ENCODE data around the gene GPR32.

Gene GPR32

GRCh38 chr19:50785329-50785728 is 15.1 kb downstream of the GPR32 start:
- no peak for DNase-seq

- no peak for DNase-seq
Observed at GRCh38 chr19:50790396-50790795, 20.1 kb downstream of the GPR32 start, which contains the start of gene ACP4. ACP4 (plus strand) TSS chr19:50790415; CDS start chr19:50790415, 0 bp downstream.

GRCh38 chr19:50790922-50791467 is 20.7 kb downstream of the GPR32 start:
- no peak for DNase-seq

GRCh38 chr19:50791594-50792271 is 21.5 kb downstream of the GPR32 start:
- DNase-seq = no peak

- no peak for DNase-seq
Observed at GRCh38 chr19:50792272-50793250, 22.3 kb downstream of the GPR32 start.

GRCh38 chr19:50793558-50794065 is 23.3 kb downstream of the GPR32 start:
- DNase-seq = no peak

GRCh38 chr19:50794074-50794875 is 24.0 kb downstream of the GPR32 start:
- DNase-seq = no peak

- no peak for DNase-seq
Observed at GRCh38 chr19:50794876-50795663, 24.8 kb downstream of the GPR32 start.

GRCh38 chr19:50795664-50796073 is 25.4 kb downstream of the GPR32 start:
- no peak for DNase-seq

GRCh38 chr19:50796128-50796633 is 25.9 kb downstream of the GPR32 start:
- no peak for DNase-seq

- no peak for DNase-seq
Observed at GRCh38 chr19:50796634-50797428, 26.6 kb downstream of the GPR32 start.

GRCh38 chr19:50797429-50797780 is 27.1 kb downstream of the GPR32 start:
- DNase-seq = no peak

- DNase-seq = no peak
Observed at GRCh38 chr19:50797781-50798658, 27.8 kb downstream of the GPR32 start.

- DNase-seq = no peak
Observed at GRCh38 chr19:50798659-50799546, 28.6 kb downstream of the GPR32 start.

- DNase-seq = no peak
Observed at GRCh38 chr19:50799547-50799851, 29.2 kb downstream of the GPR32 start.

GRCh38 chr19:50801107-50801506 is 30.8 kb downstream of the GPR32 start:
- no peak for DNase-seq

- no peak for DNase-seq
Observed at GRCh38 chr19:50803633-50804419, 33.6 kb downstream of the GPR32 start.
